ENCODE data around the gene SLC5A11. TPM values are rescaled to one million over a fixed set of nuclear protein-coding genes. Genes with fewer than 3 reads are reported as not detected.
"Not testable (repeated sequence)": the region's sequence is repeated elsewhere in the genome, so short reads cannot be mapped to it uniquely, and the experiment has no call there.

Gene SLC5A11
- total and polyA plus RNA-seq, 12 donors, result 0.06 to 0.12 TPM; not detected in 10

DNA sequence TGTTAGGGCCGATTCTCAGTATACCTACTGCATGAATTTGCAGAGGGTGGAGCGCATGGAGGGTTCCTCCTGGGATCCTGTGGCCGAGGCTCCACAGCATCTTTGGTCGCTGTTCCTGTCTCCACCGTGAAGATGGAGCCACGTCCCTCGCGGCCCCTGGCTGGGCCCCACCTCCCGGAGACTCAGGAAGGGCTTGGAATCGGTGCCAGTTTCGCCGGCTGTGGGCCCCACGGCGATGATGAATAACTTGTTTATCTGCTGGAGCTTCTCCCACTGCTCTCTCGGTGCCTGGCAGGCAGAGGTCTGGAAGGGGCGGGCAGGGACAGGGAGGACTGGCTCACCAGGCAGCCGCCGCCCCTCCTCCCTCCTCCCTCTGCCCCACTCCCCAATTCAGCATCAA is 8.1 kb downstream of the SLC5A11 start:
- Histone ChIP-seq H3K36me3 (no peaks in the 10 kb centered on the region), H3K9me3 (no peaks in the 10 kb centered on the region), H3K27ac (no peak overlapping the region), H3K27me3 (peaks cover 0 to 12% (median 0%) of the 10 kb centered on the region in 7 donors), H3K4me1 (peaks cover 0 to 10% (median 3%) of the 10 kb centered on the region in 9 donors), H3K4me3 (peak overlapping the region in 1 of 10 donors; percentile 10)
- ATAC-seq, result peak in 4 of 8 donors; percentile 39 to 65 (median 58)
- WGBS, 2 donors, result 9 to 10% methylated on average over 18 of the region's 18 CpGs
- TF ChIP-seq, protein P1, sequence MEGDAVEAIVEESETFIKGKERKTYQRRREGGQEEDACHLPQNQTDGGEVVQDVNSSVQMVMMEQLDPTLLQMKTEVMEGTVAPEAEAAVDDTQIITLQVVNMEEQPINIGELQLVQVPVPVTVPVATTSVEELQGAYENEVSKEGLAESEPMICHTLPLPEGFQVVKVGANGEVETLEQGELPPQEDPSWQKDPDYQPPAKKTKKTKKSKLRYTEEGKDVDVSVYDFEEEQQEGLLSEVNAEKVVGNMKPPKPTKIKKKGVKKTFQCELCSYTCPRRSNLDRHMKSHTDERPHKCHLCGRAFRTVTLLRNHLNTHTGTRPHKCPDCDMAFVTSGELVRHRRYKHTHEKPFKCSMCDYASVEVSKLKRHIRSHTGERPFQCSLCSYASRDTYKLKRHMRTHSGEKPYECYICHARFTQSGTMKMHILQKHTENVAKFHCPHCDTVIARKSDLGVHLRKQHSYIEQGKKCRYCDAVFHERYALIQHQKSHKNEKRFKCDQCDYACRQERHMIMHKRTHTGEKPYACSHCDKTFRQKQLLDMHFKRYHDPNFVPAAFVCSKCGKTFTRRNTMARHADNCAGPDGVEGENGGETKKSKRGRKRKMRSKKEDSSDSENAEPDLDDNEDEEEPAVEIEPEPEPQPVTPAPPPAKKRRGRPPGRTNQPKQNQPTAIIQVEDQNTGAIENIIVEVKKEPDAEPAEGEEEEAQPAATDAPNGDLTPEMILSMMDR (IDR thresholded peaks at IDR 0.05), result no peak
- intact Hi-C loops (cut with DNase I), result no loop called here
- peak in 1 of 2 donors; percentile 26 for DNase-seq

DNA sequence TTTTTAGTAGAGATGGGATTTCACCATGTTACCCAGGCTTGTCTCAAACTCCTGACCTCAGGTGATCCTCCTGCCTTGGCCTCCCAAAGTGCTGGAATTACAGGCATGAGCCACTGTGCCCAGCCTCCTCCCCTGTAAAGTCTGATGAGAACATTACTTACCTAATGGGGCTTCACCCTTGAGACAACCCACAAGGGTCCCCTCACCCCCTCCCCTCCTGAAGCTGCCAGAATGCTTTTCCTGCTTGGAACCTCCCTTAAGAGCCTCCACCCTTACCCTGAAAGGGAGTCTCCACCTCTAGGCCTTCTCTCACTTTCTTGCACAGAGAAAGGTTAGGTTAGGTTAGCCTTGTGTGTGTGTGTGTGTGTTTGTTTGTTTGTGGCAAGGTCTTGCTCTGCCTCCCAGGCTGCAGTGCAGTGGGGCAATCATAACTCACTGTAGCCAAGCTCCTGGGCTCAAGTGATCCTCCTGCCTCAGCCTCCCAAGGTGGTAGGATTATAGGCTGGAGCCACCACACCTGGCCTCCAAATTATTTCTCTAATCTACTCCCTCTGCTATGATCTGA is 8.9 kb downstream of the SLC5A11 start:
- no peak for ATAC-seq
- DNase-seq, result no peak
- H3K27ac ChIP-seq, result no peak overlapping the region
- peaks cover 0 to 12% (median 0%) of the 10 kb centered on the region in 7 donors for H3K27me3 ChIP-seq
- no peaks in the 10 kb centered on the region for H3K9me3 ChIP-seq
- TF ChIP-seq, protein P1 (IDR thresholded peaks at IDR 0.05), result no peak
- no peak overlapping the region for H3K4me3 ChIP-seq
- H3K36me3 ChIP-seq, result no peaks in the 10 kb centered on the region
- intact Hi-C loops (cut with DNase I), result no loop called here
- peaks cover 0 to 10% (median 3%) of the 10 kb centered on the region in 9 donors for H3K4me1 ChIP-seq

DNA sequence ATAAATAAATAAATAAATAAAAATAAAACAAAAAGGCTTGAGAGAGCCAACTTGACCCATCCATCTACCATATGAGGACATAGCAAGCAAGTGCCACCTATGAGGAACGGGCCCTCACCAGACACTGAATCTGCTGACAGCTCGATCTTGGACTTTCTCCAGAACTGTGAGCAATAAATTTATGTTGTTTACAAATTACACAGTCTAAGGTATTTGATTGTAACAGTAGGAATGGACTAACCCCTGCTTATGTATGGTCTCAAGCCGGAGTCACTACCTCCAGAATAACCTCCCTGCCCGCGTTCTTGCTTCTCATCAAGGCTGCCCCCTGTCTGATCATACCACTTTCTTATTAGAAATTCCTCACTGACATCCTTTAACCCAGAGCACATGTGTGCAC is 9.9 kb downstream of the SLC5A11 start:
- no peak overlapping the region for H3K4me3 ChIP-seq
- H3K27me3 ChIP-seq, result peaks cover 0 to 12% (median 0%) of the 10 kb centered on the region in 7 donors
- ATAC-seq (no peak), DNase-seq (no peak)
- H3K4me1 ChIP-seq, result peaks cover 0 to 10% (median 3%) of the 10 kb centered on the region in 9 donors
- no peaks in the 10 kb centered on the region for H3K36me3 ChIP-seq
- WGBS, 2 donors, result 79 to 82% methylated on average over 5 of the region's 5 CpGs
- no peaks in the 10 kb centered on the region for H3K9me3 ChIP-seq
- no peak overlapping the region for H3K27ac ChIP-seq
- intact Hi-C loops (cut with DNase I), result no loop called here
- TF ChIP-seq, protein P1 (IDR thresholded peaks at IDR 0.05), result no peak

DNA sequence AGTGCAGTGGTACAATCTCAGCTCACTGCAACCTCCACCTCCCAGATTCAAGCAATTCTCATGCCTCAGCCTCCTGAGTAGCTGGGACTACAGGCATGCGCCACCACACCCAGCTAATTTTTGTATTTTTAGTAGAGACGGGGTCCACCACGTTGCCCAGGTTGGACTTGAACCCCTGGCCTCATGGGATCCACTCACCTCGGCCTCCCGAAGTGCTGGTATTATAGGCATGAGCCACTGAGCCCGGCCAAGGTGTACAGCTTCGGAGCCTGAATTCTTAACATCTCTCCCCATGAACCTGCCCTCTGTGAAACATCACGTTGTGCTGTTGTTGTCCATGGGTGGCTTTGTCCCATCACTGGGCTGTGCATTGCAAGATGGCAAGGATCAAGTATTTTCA is 11.1 kb downstream of the SLC5A11 start:
- H3K9me3 ChIP-seq; H3K27ac ChIP-seq; H3K36me3 ChIP-seq; ATAC-seq; intact Hi-C loops (cut with DNase I); H3K4me3 ChIP-seq; H3K4me1 ChIP-seq; DNase-seq: not testable (repeated sequence)
- H3K27me3 ChIP-seq, result peaks cover 0 to 12% (median 0%) of the 10 kb centered on the region in 7 donors
- 80 to 83% methylated on average over 8 of the region's 8 CpGs for WGBS, 2 donors

Data from heart right ventricle (tissue), 16 donors.